ENCODE measurements around the gene ARL6.

Gene ARL6

DNA sequence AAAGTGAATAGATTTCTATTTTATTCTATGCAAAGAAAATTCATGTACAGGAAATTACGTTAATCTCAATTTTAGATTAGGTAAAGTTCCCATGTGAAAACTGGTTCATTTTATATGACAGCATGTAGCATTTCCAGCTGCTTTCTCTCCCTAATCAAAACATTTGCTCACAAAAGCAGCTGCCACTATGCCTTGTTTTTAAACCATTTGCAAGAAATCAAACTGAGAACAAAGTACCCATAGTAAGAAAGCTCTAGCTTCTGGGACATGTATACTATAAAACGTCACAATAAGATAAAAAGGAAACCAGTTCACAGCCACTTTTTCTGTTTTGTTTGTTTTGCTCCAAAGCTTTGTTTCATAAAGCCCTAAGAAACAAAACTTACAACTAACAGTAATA, 52.3 kb downstream of the ARL6 start:
- Histone ChIP-seq H3K4me3 (ENCODE audit: low read depth, low read length) (no peak overlapping the region), H3K36me3 (ENCODE audit: control insufficient read depth in 2 of 2, insufficient read depth in 1 of 2, low read length in 2 of 2) (no peaks in the 10 kb centered on the region), H3K27ac (ENCODE audit: extremely low read depth, low read depth, low read length) (no peak overlapping the region), H3K4me1 (ENCODE audit: control insufficient read depth, insufficient read depth, low read length) (peaks cover 3% of the 10 kb centered on the region; the same call in 1 of the 2 replicates), H3K9me3 (ENCODE audit: control insufficient read depth, insufficient read depth, low read depth, low read length) (no peaks in the 10 kb centered on the region)
- TF ChIP-seq ZNF513 (tag by site-specific recombination; IDR thresholded peaks at IDR 0.05) (no peak), ZFP3 (tag by site-specific recombination; IDR thresholded peaks at IDR 0.05; ENCODE audit: low read depth) (no peak), ZNF221 (tag by site-specific recombination; IDR thresholded peaks at IDR 0.05; ENCODE audit: borderline replicate concordance) (no peak)
- TF ChIP-seq, protein P1, sequence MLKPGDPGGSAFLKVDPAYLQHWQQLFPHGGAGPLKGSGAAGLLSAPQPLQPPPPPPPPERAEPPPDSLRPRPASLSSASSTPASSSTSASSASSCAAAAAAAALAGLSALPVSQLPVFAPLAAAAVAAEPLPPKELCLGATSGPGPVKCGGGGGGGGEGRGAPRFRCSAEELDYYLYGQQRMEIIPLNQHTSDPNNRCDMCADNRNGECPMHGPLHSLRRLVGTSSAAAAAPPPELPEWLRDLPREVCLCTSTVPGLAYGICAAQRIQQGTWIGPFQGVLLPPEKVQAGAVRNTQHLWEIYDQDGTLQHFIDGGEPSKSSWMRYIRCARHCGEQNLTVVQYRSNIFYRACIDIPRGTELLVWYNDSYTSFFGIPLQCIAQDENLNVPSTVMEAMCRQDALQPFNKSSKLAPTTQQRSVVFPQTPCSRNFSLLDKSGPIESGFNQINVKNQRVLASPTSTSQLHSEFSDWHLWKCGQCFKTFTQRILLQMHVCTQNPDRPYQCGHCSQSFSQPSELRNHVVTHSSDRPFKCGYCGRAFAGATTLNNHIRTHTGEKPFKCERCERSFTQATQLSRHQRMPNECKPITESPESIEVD (tag by site-specific recombination; IDR thresholded peaks at IDR 0.05), result peak; percentile 36; the same call in 1 of the 2 replicates
- ChIA-PET POLR2A (no interaction called here), CTCF (interaction anchor here (0.6 kb wide), 1 partner anchor 81 kb away, joined by 3 read pairs; no protein-coding TSS in a partner anchor)

DNA sequence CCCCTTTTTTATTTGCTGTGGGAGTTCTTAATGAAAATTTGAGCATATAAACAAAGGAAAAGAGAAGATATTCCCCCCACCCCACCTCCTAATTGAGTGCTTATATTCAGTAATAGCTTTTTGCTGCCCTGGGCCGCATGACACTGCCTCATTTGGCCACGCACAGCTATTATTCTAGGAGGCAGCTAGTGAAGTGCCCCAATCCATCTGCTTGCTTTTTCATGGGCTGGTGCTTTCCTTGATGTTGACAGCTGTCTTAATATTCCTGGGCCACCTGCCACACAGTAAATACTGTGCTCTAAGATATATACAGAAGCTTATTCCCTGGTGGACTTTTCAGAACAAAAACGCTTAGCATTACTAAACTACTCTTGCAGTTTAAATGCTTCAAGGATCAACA, 53.4 kb downstream of the ARL6 start:
- H3K36me3 ChIP-seq (ENCODE audit: control insufficient read depth in 2 of 2, insufficient read depth in 1 of 2, low read length in 2 of 2), result no peaks in the 10 kb centered on the region
- ChIA-PET POLR2A (no interaction called here), CTCF (interaction anchor here (0.6 kb wide), 1 partner anchor 1205 kb away, joined by 4 read pairs; no protein-coding TSS in a partner anchor)
- peaks cover 3% of the 10 kb centered on the region; the same call in 1 of the 2 replicates for H3K4me1 ChIP-seq (ENCODE audit: control insufficient read depth, insufficient read depth, low read length)
- TF ChIP-seq, protein P1 (tag by site-specific recombination; IDR thresholded peaks at IDR 0.05), result peak; percentile 82
- no peak for TF ChIP-seq TRIM28 (IDR thresholded peaks at IDR 0.05; ENCODE audit: borderline replicate concordance, low read length)
- TF ChIP-seq ZNF335 (tag by site-specific recombination; conservative IDR thresholded peaks at IDR 0.05), result peak; percentile 25; the same call in 1 of the 2 replicates
- peak; percentile 38; the same call in 1 of the 2 replicates for TF ChIP-seq OSR2 (tag by site-specific recombination; IDR thresholded peaks at IDR 0.05)
- H3K9me3 ChIP-seq (ENCODE audit: control insufficient read depth, insufficient read depth, low read depth, low read length), result no peaks in the 10 kb centered on the region
- H3K4me3 ChIP-seq (ENCODE audit: low read depth, low read length), result no peak overlapping the region
- no peak overlapping the region for H3K27ac ChIP-seq (ENCODE audit: extremely low read depth, low read depth, low read length)

DNA sequence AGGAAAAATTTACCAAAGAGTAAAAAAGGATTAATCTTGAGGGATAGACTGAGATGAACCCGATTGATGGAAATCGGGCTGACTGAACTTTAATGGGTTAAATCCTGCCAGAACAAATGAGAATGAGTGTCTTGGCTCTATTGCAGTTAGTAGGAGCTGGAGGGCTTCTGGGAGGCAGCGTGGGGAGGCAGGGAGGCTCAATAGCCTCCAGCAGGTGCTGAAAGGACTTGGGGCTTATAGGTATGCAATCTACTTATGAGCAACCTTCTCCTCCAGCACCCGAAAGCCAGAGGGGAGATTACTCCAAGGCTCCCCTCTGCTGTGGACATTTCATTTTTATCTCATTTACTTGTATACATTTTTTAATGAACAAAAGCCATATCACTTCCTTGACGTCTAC, 56.2 kb downstream of the ARL6 start:
- no peaks in the 10 kb centered on the region for H3K36me3 ChIP-seq (ENCODE audit: control insufficient read depth in 2 of 2, insufficient read depth in 1 of 2, low read length in 2 of 2)
- no peak overlapping the region for H3K4me3 ChIP-seq (ENCODE audit: low read depth, low read length)
- TF ChIP-seq, protein P2, sequence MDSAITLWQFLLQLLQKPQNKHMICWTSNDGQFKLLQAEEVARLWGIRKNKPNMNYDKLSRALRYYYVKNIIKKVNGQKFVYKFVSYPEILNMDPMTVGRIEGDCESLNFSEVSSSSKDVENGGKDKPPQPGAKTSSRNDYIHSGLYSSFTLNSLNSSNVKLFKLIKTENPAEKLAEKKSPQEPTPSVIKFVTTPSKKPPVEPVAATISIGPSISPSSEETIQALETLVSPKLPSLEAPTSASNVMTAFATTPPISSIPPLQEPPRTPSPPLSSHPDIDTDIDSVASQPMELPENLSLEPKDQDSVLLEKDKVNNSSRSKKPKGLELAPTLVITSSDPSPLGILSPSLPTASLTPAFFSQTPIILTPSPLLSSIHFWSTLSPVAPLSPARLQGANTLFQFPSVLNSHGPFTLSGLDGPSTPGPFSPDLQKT (IDR thresholded peaks at IDR 0.05; ENCODE audit: borderline replicate concordance, low read depth, low read length), result no peak
- TF ChIP-seq ZFP3 (tag by site-specific recombination; IDR thresholded peaks at IDR 0.05; ENCODE audit: low read depth) (no peak), ZBTB7A (tag by site-specific recombination; IDR thresholded peaks at IDR 0.05; ENCODE audit: low read depth) (no peak)
- POLR2A ChIA-PET, result interaction anchor here (1.9 kb wide), 1 partner anchor 7 kb away, joined by 6 read pairs; no protein-coding TSS in a partner anchor
- H3K27ac ChIP-seq (ENCODE audit: extremely low read depth, low read depth, low read length), result no peak overlapping the region
- H3K9me3 ChIP-seq (ENCODE audit: control insufficient read depth, insufficient read depth, low read depth, low read length), result no peaks in the 10 kb centered on the region
- CTCF ChIA-PET, result interaction anchor here (0.6 to 1.7 kb wide), 3 partner anchors 83 to 913 kb away, joined by 3 to 5 read pairs (median 5); partner anchors contain the start of gene RIOX2
- peaks cover 6% of the 10 kb centered on the region for H3K4me1 ChIP-seq (ENCODE audit: control insufficient read depth, insufficient read depth, low read length)

DNA sequence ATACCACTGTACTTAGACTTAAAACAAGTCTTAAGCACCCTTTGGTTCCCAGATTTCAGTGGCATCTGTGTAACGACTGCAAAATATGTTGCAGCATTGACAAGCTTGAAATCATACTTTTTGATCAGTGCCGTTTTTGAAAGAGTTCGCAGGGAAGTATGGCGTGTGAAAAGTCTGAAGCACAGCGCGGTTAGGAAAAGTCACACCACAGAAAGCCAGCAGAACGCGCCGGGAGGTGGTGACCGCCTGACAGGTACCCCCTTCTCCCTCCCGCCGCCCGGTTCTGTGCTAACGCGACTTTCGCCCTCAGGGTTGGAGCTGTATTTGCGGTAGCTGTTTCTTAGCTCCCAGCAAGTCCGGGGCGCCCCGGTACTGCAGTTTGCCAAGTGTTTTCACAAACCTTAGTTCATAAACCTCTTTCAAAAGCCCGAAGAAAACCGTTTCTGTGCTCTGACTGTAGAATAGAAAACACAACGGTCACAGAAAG, 56.8 kb downstream of the ARL6 start:
- CTCF ChIA-PET, result interaction anchor here (0.6 to 1.7 kb wide), 3 partner anchors 83 to 912 kb away, joined by 3 to 5 read pairs (median 5); partner anchors contain the start of gene RIOX2
- Histone ChIP-seq H3K27ac (ENCODE audit: extremely low read depth, low read depth, low read length) (peak overlapping the region; percentile 43; the same call in 1 of the 2 replicates), H3K4me1 (ENCODE audit: control insufficient read depth, insufficient read depth, low read length) (peaks cover 6% of the 10 kb centered on the region), H3K9me3 (ENCODE audit: control insufficient read depth, insufficient read depth, low read depth, low read length) (no peaks in the 10 kb centered on the region), H3K36me3 (ENCODE audit: control insufficient read depth in 2 of 2, insufficient read depth in 1 of 2, low read length in 2 of 2) (no peaks in the 10 kb centered on the region), H3K4me3 (ENCODE audit: low read depth, low read length) (peak overlapping the region; percentile 86)
- POLR2A ChIA-PET, result interaction anchor here (1.9 kb wide), 1 partner anchor 8 kb away, joined by 6 read pairs; no protein-coding TSS in a partner anchor
- no peak for TF ChIP-seq PATZ1 (tag by site-specific recombination; IDR thresholded peaks at IDR 0.05)
- no peak for TF ChIP-seq ZNF274 (IDR thresholded peaks at IDR 0.05; ENCODE audit: low read length)
- no peak for TF ChIP-seq ZNF274 (tag by site-specific recombination; IDR thresholded peaks at IDR 0.05; ENCODE audit: borderline replicate concordance)
- TF ChIP-seq ZNF585B (tag by site-specific recombination; IDR thresholded peaks at IDR 0.05), result no peak
- no peak for TF ChIP-seq ZNF10 (tag by site-specific recombination; IDR thresholded peaks at IDR 0.05)
- TF ChIP-seq ZNF391 (tag by site-specific recombination; IDR thresholded peaks at IDR 0.05; ENCODE audit: borderline replicate concordance, low read depth), result no peak
- TF ChIP-seq ZNF18 (tag by site-specific recombination; IDR thresholded peaks at IDR 0.05), result 0 out of 2 replicates have a peak, but pooled peaks have one; percentile 65

Data from HEK293 (cell line).